IMR-90 (cell line): ENCODE data around the gene TET1. TPM values are rescaled to one million over a fixed set of nuclear protein-coding genes. Genes with fewer than 3 reads are reported as not detected.

ENCODE experiments used
- ATAC-seq: fragments of 200-7000 bp; cut with Tn5 transposase; 2 replicates; pipeline ENCODE4 v1.9.1; 2020; ENCODE audit warnings: low read depth, mild to moderate bottlenecking, moderate library complexity
- BruUV-seq: library from RNA; stranded (reverse); fragments of 400-500 nt; replicated peaks from 2 replicates; lab custom pipeline; 2021; lab: Mats Ljungman, UMichigan
- CTCF ChIA-PET: fragments of 300-600 bp; formaldehyde crosslinking; extraction: SDS; loops from one replicate; lab custom pipeline; 2021; ENCODE audit warnings: antibody characterized with exemption; lab: Yijun Ruan, JAX
- POLR2A ChIA-PET: fragments of 300-600 bp; sonication (Branson Sonifier 250); formaldehyde crosslinking; loops from one replicate; lab custom pipeline; 2022; ENCODE audit warnings: antibody characterized with exemption; ENCODE audit not compliant: unreplicated experiment; lab: Charles Lee
- DNase-seq: peaks from one replicate; pipeline ENCODE4 v3.0.0; 2013
- H2AFZ ChIP-seq: replicated peaks from 2 replicates; pipeline ENCODE3; 2013; ENCODE audit warnings: low read length, mild to moderate bottlenecking; ENCODE audit not compliant: poor library complexity
- H2AK5ac ChIP-seq: 2 replicates; pipeline ENCODE4 v1.6.1; 2013; ENCODE audit warnings: low read depth, low read length, inconsistent platforms
- H2AK9ac ChIP-seq: replicated peaks from 2 replicates; pipeline ENCODE3; 2013; ENCODE audit warnings: mild to moderate bottlenecking, low read depth, low read length, moderate library complexity; ENCODE audit not compliant: poor library complexity
- H2BK120ac ChIP-seq: 2 replicates; pipeline ENCODE4 v1.6.1; 2013; ENCODE audit warnings: low read depth, low read length, inconsistent platforms
- H2BK15ac ChIP-seq: 3 replicates; pipeline ENCODE4 v1.6.1; 2013; ENCODE audit warnings: low read depth, low read length, inconsistent platforms
- H2BK20ac ChIP-seq: 2 replicates; pipeline ENCODE4 v1.6.1; 2013; ENCODE audit warnings: low read depth, mild to moderate bottlenecking, inconsistent platforms, low read length, moderate library complexity
- H2BK5ac ChIP-seq: 2 replicates; pipeline ENCODE4 v1.6.1; 2013; ENCODE audit warnings: mild to moderate bottlenecking, low read depth, low read length, inconsistent platforms; ENCODE audit not compliant: poor library complexity, severe bottlenecking
- H3K14ac ChIP-seq: replicated peaks from 2 replicates; pipeline ENCODE4 v1.6.1; 2013; ENCODE audit warnings: low read depth, low read length, inconsistent platforms
- H3K18ac ChIP-seq: 2 replicates; pipeline ENCODE4 v1.6.1; 2013; ENCODE audit warnings: low read depth, low read length, control low read depth
- H3K23ac ChIP-seq: 2 replicates; pipeline ENCODE4 v1.6.1; 2013; ENCODE audit warnings: low read depth, low read length, inconsistent platforms
- H3K27ac ChIP-seq: 2 replicates; pipeline ENCODE4 v1.5.1; 2013; ENCODE audit warnings: mild to moderate bottlenecking, control low read depth, low read length; ENCODE audit not compliant: insufficient read depth
- H3K27me3 ChIP-seq: 2 replicates; pipeline ENCODE4 v1.6.1; 2013; ENCODE audit warnings: low read length; ENCODE audit not compliant: control insufficient read depth, insufficient read depth
- H3K36me3 ChIP-seq: 2 replicates; pipeline ENCODE4 v1.6.1; 2013; ENCODE audit warnings: low read length, mixed read lengths; ENCODE audit not compliant: control insufficient read depth, insufficient read depth
- H3K4ac ChIP-seq: 2 replicates; pipeline ENCODE4 v1.6.1; 2013; ENCODE audit warnings: low read depth, low read length, inconsistent platforms
- H3K4me1 ChIP-seq: 2 replicates; pipeline ENCODE4 v1.6.1; 2013; ENCODE audit warnings: low read length, mixed read lengths; ENCODE audit not compliant: control insufficient read depth, insufficient read depth
- H3K4me2 ChIP-seq: 2 replicates; pipeline ENCODE4 v1.6.1; 2013; ENCODE audit warnings: low read depth, mild to moderate bottlenecking, control low read depth, low read length, moderate library complexity
- H3K4me3 ChIP-seq: 2 replicates; pipeline ENCODE4 v1.5.1; 2013; ENCODE audit warnings: low read depth, mild to moderate bottlenecking, control low read depth, low read length, moderate library complexity; ENCODE audit not compliant: insufficient read depth
- H3K56ac ChIP-seq: 2 replicates; pipeline ENCODE4 v1.6.1; 2013; ENCODE audit warnings: low read length, inconsistent platforms; ENCODE audit not compliant: insufficient read depth; ENCODE audit errors: extremely low read depth
- H3K79me1 ChIP-seq, 2 experiments: 2 replicates each; pipeline ENCODE4 v1.6.1; 2013; ENCODE audit warnings: low read length in 2 of 2, inconsistent platforms in 1 of 2, low read depth in 1 of 2
- H3K9ac ChIP-seq: 2 replicates; pipeline ENCODE4 v1.6.1; 2013; ENCODE audit warnings: low read depth, low read length, control low read depth
- H3K9me1 ChIP-seq: 2 replicates; pipeline ENCODE4 v1.6.1; 2013; ENCODE audit warnings: low read length, inconsistent platforms; ENCODE audit not compliant: insufficient read depth
- H3K9me3 ChIP-seq: 2 replicates; pipeline ENCODE4 v1.6.1; 2013; ENCODE audit warnings: low read length; ENCODE audit not compliant: control insufficient read depth, insufficient read depth
- H4K20me1 ChIP-seq: 2 replicates; pipeline ENCODE4 v1.6.1; 2013; ENCODE audit warnings: low read length, inconsistent platforms; ENCODE audit not compliant: insufficient read depth
- H4K5ac ChIP-seq: 2 replicates; pipeline ENCODE4 v1.6.1; 2013; ENCODE audit warnings: mild to moderate bottlenecking, low read depth, low read length, control low read depth
- H4K8ac ChIP-seq, 2 experiments: 2 replicates each; pipeline ENCODE4 v1.6.1; 2013; ENCODE audit warnings: low read depth in 2 of 2, low read length in 2 of 2, control low read depth in 1 of 2, inconsistent platforms in 1 of 2
- H4K91ac ChIP-seq: 2 replicates; pipeline ENCODE4 v1.6.1; 2013; ENCODE audit warnings: low read depth, low read length, inconsistent platforms; ENCODE audit not compliant: insufficient read depth
- BHLHE40 ChIP-seq: fragments of 150-350 bp; IDR thresholded peaks from 2 replicates; pipeline ENCODE4 v1.6.1; 2016; ENCODE audit warnings: mild to moderate bottlenecking, low read depth, low read length
- ELK1 ChIP-seq: fragments of 150-350 bp; IDR thresholded peaks from 2 replicates; pipeline ENCODE4 v1.6.1; 2016; ENCODE audit warnings: low read depth, mild to moderate bottlenecking, low read length, moderate library complexity, borderline replicate concordance
- MAFK ChIP-seq: IDR thresholded peaks from 2 replicates; pipeline ENCODE4 v1.6.1; 2012; ENCODE audit warnings: low read depth, low read length, improper control_type of control experiment
- MAZ ChIP-seq: IDR thresholded peaks from 2 replicates; pipeline ENCODE4 v1.6.1; 2012; ENCODE audit warnings: low read depth, mild to moderate bottlenecking, low read length, improper control_type of control experiment, moderate library complexity, borderline replicate concordance
- USF2 ChIP-seq: fragments of 150-350 bp; IDR thresholded peaks from 2 replicates; pipeline ENCODE4 v1.6.1; 2017; ENCODE audit warnings: mild to moderate bottlenecking, antibody characterized with exemption, low read length, low read depth
- WGBS, 2 experiments: methylation state at CpG; one replicate each; pipeline versions ENCODE4 v1.1.5 to v1.1.7; 2013; ENCODE audit warnings: missing lambda C conversion rate in 2 of 2; ENCODE audit not compliant: insufficient read length in 1 of 2; ENCODE audit errors: extremely low coverage in 2 of 2; 5-methylcytosine and 5-hydroxymethylcytosine counted together
- dilution Hi-C: fragments of 300-500 bp; cut with HindIII; formaldehyde crosslinking; loops from one replicate; pipeline ENCODE4 v1.14.3; 2018; ENCODE audit warnings: low sequenced_read_pairs; ENCODE audit not compliant: unreplicated experiment
- in situ Hi-C: fragments of 300-500 bp; cut with MboI; formaldehyde crosslinking; loops from 3 replicates; pipeline ENCODE4 v1.14.3; 2019; ENCODE audit warnings: low sequenced_read_pairs, inconsistent platforms, mixed read lengths
- intact Hi-C: fragments of 100-400 bp; cut with micrococcal nuclease; formaldehyde crosslinking; loops from 2 replicates; pipeline ENCODE4 v1.10.0; 2022
- polyA plus RNA-seq, 3 experiments: library from polyadenylated mRNA; depleted of rRNA; stranded (reverse); fragments of >200 nt; gene quantifications; 2 replicates each; pipeline ENCODE4 v1.2.3, GENCODE V29; 2012; ENCODE audit warnings: low replicate concordance in 1 of 3
- total RNA-seq: library from RNA; depleted of rRNA; stranded (reverse); fragments of >200 nt; gene quantifications from 2 replicates; pipeline ENCODE4 v1.2.3, GENCODE V29; 2012

TET1 gene
- total and polyA plus RNA-seq, 2 of the 4 experiments (the other 2 are of a cell fraction) = 1.0 to 4.3 TPM

DNA sequence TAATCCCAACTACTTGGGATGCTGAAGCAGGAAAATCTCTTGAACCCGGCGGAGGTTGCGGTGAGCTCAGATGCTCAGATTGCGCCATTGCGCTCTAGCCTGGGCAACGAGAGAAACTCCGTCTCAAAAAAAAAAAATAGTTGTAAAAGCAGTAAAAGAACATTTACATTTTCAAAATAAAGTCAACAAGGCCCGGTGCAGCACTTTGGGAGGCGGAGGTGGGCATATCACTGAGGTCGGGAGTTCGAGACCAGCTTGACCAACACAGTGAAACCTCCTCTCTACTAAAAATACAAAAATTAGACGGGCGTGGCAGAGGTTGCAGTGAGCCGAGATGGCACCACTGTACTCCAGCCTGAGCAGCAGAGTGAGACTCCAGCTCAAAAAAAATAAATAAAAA, 164.9 kb downstream of the TET1 start:
- no peak overlapping the region for H3K4ac ChIP-seq
- TF ChIP-seq MAZ (no peak), USF2 (no peak), MAFK (no peak), BHLHE40 (no peak), ELK1 (no peak)
- H3K4me3 ChIP-seq = no peak overlapping the region
- 100% methylated on average over 3 of the region's 14 CpGs; no CpG with 5 or more reads in 1 of the 2 experiments for WGBS, 2 experiments
- H3K4me1 ChIP-seq = no peaks in the 10 kb centered on the region
- H3K27me3 ChIP-seq = no peaks in the 10 kb centered on the region
- H3K56ac ChIP-seq = no peak overlapping the region
- H2AFZ ChIP-seq = no peak overlapping the region
- no TSS peak for BruUV-seq
- ChIA-PET POLR2A (no interaction called here), CTCF (no interaction called here)
- H3K36me3 ChIP-seq = peaks cover 46% of the 10 kb centered on the region
- H3K79me1 ChIP-seq = peaks cover 19 to 64% of the 10 kb centered on the region in 2 experiments; a peak in 3 of 4 replicates
- ATAC-seq (no peak), DNase-seq (no peak)
- H4K5ac ChIP-seq = no peak overlapping the region
- H3K9me3 ChIP-seq = no peaks in the 10 kb centered on the region
- no peak overlapping the region for H3K23ac ChIP-seq
- H4K91ac ChIP-seq = no peak overlapping the region
- H2BK120ac ChIP-seq = no peak overlapping the region
- intact Hi-C loops = loop anchor here (5.0 kb wide), 1 partner anchor 37 kb away; no protein-coding TSS in a partner anchor
- no peak overlapping the region for H3K27ac ChIP-seq
- H4K20me1 ChIP-seq = no peaks in the 10 kb centered on the region; the same call in none of the 2 replicates
- no peak overlapping the region for H3K9ac ChIP-seq
- no peak overlapping the region for H2BK15ac ChIP-seq
- no peak overlapping the region for H2BK5ac ChIP-seq
- in situ Hi-C loops = no loop called here
- H3K14ac ChIP-seq = no peak overlapping the region
- H2AK9ac ChIP-seq = no peak overlapping the region
- no peak overlapping the region for H3K18ac ChIP-seq
- no peak overlapping the region for H2AK5ac ChIP-seq
- no peak overlapping the region for H4K8ac ChIP-seq
- dilution Hi-C loops = no loop called here
- H3K9me1 ChIP-seq = no peaks in the 10 kb centered on the region
- no peak overlapping the region for H3K4me2 ChIP-seq
- no peak overlapping the region for H2BK20ac ChIP-seq
